H9 (cell line): ENCODE results near the gene KLRB1. TPM values are rescaled to one million over a fixed set of nuclear protein-coding genes. Genes with fewer than 3 reads are reported as not detected.

ENCODE experiments used
- DNase-seq: peaks from one replicate; pipeline ENCODE4 v3.0.0-alpha.2; 2017
- H2AFZ ChIP-seq: one replicate; pipeline ENCODE4 v1.6.1; 2013; ENCODE audit warnings: mild to moderate bottlenecking, low read length, control low read depth, moderate library complexity
- H2AK5ac ChIP-seq: 2 replicates; pipeline ENCODE4 v1.6.1; 2013; ENCODE audit warnings: low read length, control low read depth, mixed read lengths; ENCODE audit not compliant: insufficient read length
- H2BK120ac ChIP-seq: one replicate; pipeline ENCODE4 v1.6.1; 2013; ENCODE audit warnings: low read depth, mild to moderate bottlenecking, low read length, control low read depth, inconsistent platforms; ENCODE audit not compliant: poor library complexity, severe bottlenecking
- H2BK12ac ChIP-seq: 2 replicates; pipeline ENCODE4 v1.6.1; 2013; ENCODE audit warnings: low read length, control low read depth, mixed read lengths, low read depth; ENCODE audit not compliant: insufficient read length
- H2BK15ac ChIP-seq: 2 replicates; pipeline ENCODE4 v1.6.1; 2013; ENCODE audit warnings: low read depth, low read length, control low read depth
- H2BK20ac ChIP-seq: one replicate; pipeline ENCODE4 v1.6.1; 2013; ENCODE audit warnings: low read depth, mild to moderate bottlenecking, low read length, control low read depth, inconsistent platforms; ENCODE audit not compliant: poor library complexity, severe bottlenecking
- H2BK5ac ChIP-seq: 2 replicates; pipeline ENCODE4 v1.6.1; 2013; ENCODE audit warnings: low read length, control low read depth, mixed read lengths; ENCODE audit not compliant: insufficient read length
- H3K14ac ChIP-seq: 2 replicates; pipeline ENCODE4 v1.6.1; 2013; ENCODE audit warnings: low read length, control low read depth; ENCODE audit not compliant: insufficient read depth
- H3K18ac ChIP-seq: 2 replicates; pipeline ENCODE4 v1.6.1; 2013; ENCODE audit warnings: low read depth, mild to moderate bottlenecking, mixed read lengths, low read length, control low read depth; ENCODE audit not compliant: insufficient read length
- H3K23ac ChIP-seq: 2 replicates; pipeline ENCODE4 v1.6.1; 2013; ENCODE audit warnings: low read length, control low read depth, mixed read lengths, low read depth; ENCODE audit not compliant: insufficient read length
- H3K23me2 ChIP-seq: 2 replicates; pipeline ENCODE4 v1.6.1; 2013; ENCODE audit warnings: low read depth, mild to moderate bottlenecking, mixed read lengths, low read length, control low read depth; ENCODE audit not compliant: insufficient read length, poor library complexity, severe bottlenecking
- H3K27ac ChIP-seq: 2 replicates; pipeline ENCODE4 v1.5.1; 2013; ENCODE audit warnings: low read length, control low read depth, mixed read lengths, low read depth; ENCODE audit not compliant: insufficient read length
- H3K27me3 ChIP-seq: 2 replicates; pipeline ENCODE4 v1.6.1; 2013; ENCODE audit warnings: low read length, control low read depth, inconsistent platforms; ENCODE audit not compliant: insufficient read depth
- H3K4ac ChIP-seq: 2 replicates; pipeline ENCODE4 v1.6.1; 2013; ENCODE audit warnings: low read depth, mild to moderate bottlenecking, control low read depth, inconsistent platforms, low read length, moderate library complexity
- H3K4me1 ChIP-seq: 2 replicates; pipeline ENCODE4 v1.6.1; 2013; ENCODE audit warnings: low read length, control low read depth, inconsistent platforms; ENCODE audit not compliant: insufficient read depth
- H3K4me2 ChIP-seq: 2 replicates; pipeline ENCODE4 v1.6.1; 2013; ENCODE audit warnings: low read length, control low read depth, mixed read lengths; ENCODE audit not compliant: insufficient read length, insufficient read depth
- H3K56ac ChIP-seq: 2 replicates; pipeline ENCODE4 v1.6.1; 2013; ENCODE audit warnings: low read depth, mild to moderate bottlenecking, mixed read lengths, low read length, control low read depth; ENCODE audit not compliant: insufficient read length
- H3K79me1 ChIP-seq: 2 replicates; pipeline ENCODE4 v1.6.1; 2013; ENCODE audit warnings: low read depth, mild to moderate bottlenecking, moderate library complexity, low read length, control low read depth, inconsistent platforms; ENCODE audit not compliant: insufficient read depth, poor library complexity, severe bottlenecking
- H3K79me2 ChIP-seq: 2 replicates; pipeline ENCODE4 v1.6.1; 2013; ENCODE audit warnings: low read length, control low read depth, inconsistent platforms; ENCODE audit not compliant: insufficient read depth
- H3K9ac ChIP-seq: 2 replicates; pipeline ENCODE4 v1.6.1; 2013; ENCODE audit warnings: low read length, control low read depth, mixed read lengths; ENCODE audit not compliant: insufficient read length; ENCODE audit errors: extremely low read depth
- H3K9me3 ChIP-seq: one replicate; pipeline ENCODE4 v1.6.1; 2013; ENCODE audit warnings: low read depth, low read length, inconsistent platforms; ENCODE audit not compliant: control insufficient read depth
- H3T11ph ChIP-seq: one replicate; pipeline ENCODE4 v1.6.1; 2013; ENCODE audit warnings: mild to moderate bottlenecking, low read length, control low read depth, inconsistent platforms
- H4K20me1 ChIP-seq: one replicate; pipeline ENCODE4 v1.6.1; 2013; ENCODE audit not compliant: control insufficient read depth, insufficient read length, insufficient read depth
- H4K5ac ChIP-seq: 2 replicates; pipeline ENCODE4 v1.6.1; 2013; ENCODE audit warnings: low read depth, mild to moderate bottlenecking, mixed read lengths, low read length, control low read depth; ENCODE audit not compliant: insufficient read length
- H4K8ac ChIP-seq: replicated peaks from 2 replicates; pipeline ENCODE4 v1.6.1; 2013; ENCODE audit warnings: low read length, control low read depth, mixed read lengths, low read depth; ENCODE audit not compliant: insufficient read length
- H4K91ac ChIP-seq: 2 replicates; pipeline ENCODE4 v1.6.1; 2013; ENCODE audit warnings: low read depth, mild to moderate bottlenecking, moderate library complexity, mixed read lengths, low read length, control low read depth; ENCODE audit not compliant: insufficient read length
- H3K27ac Mint-ChIP-seq, 3 experiments: 2 replicates in 2 of 3; 3 replicates in 1 of 3; pipeline ENCODE4 v1.8.0; 2020 to 2021; ENCODE audit warnings: mixed read lengths in 3 of 3, mild to moderate bottlenecking in 1 of 3, moderate library complexity in 1 of 3
- H3K27me3 Mint-ChIP-seq: 2 replicates; pipeline ENCODE4 v1.8.0; 2021; ENCODE audit warnings: low read depth, mild to moderate bottlenecking, moderate library complexity, mixed read lengths
- H3K36me3 Mint-ChIP-seq, 3 experiments: 2 replicates in 2 of 3; 3 replicates in 1 of 3; pipeline ENCODE4 v1.8.0; 2020 to 2021; ENCODE audit warnings: low read depth in 3 of 3, mixed read lengths in 3 of 3; ENCODE audit not compliant: insufficient read depth in 1 of 3
- H3K4me1 Mint-ChIP-seq, 2 experiments: 2 replicates each; pipeline ENCODE4 v1.8.0; 2020; ENCODE audit warnings: mixed read lengths in 2 of 2
- H3K4me3 Mint-ChIP-seq, 2 experiments: 2 replicates in 1 of 2; 3 replicates in 1 of 2; pipeline ENCODE4 v1.8.0; 2020 to 2021; ENCODE audit warnings: mild to moderate bottlenecking in 2 of 2, mixed read lengths in 2 of 2, moderate library complexity in 1 of 2
- H3K9me3 Mint-ChIP-seq, 2 experiments: 2 replicates in 1 of 2; 3 replicates in 1 of 2; pipeline ENCODE4 v1.8.0; 2020; ENCODE audit warnings: mild to moderate bottlenecking in 2 of 2, mixed read lengths in 2 of 2, moderate library complexity in 1 of 2
- WGBS: extraction: QIAGEN DNeasy Blood & Tissue Kit; methylation state at CpG from one replicate; pipeline ENCODE4 v1.1.7; 2013; ENCODE audit warnings: missing lambda C conversion rate, low lambda C conversion rate, mixed read lengths; ENCODE audit not compliant: insufficient read length; ENCODE audit errors: extremely low coverage; 5-methylcytosine and 5-hydroxymethylcytosine counted together
- total RNA-seq: library from RNA; stranded (reverse); gene quantifications from 2 replicates; pipeline ENCODE4 v1.2.1, GENCODE V29; 2021
- TF ChIP-seq, protein P1 (sequence below): fragments of 200-600 bp; sonication (generic); conservative IDR thresholded peaks from 3 replicates; pipeline ENCODE4 v1.8.0; 2021; ENCODE audit warnings: antibody characterized with exemption, mild to moderate bottlenecking

The KLRB1 gene
- total RNA-seq, 1 experiment from 2014 or later: 0.15 TPM

DNA sequence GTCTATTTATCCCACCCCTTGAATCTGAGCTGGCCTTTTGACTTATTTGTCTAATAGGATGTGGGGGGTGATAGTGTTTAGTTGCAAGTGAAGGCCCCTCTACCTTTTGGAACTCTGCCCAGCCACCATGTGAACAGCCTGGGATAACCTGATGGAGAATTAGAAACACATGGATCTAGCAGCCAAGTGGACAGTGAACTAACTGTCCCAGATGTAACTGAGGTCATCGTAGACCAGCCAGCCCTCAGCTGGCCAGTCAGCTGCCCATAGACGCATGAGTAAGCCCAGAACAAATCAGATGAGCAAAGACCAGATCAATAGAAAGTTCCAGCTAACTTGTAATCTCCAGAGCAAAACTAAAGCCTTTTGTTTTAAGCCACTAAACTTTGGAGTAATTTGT, 19.0 kb downstream of the KLRB1 start:
- Histone ChIP-seq H3K4me1 (no peaks in the 10 kb centered on the region), H3K56ac (no peak overlapping the region), H3K18ac (no peak overlapping the region), H3K23ac (no peak overlapping the region), H3K4me2 (no peak overlapping the region), H2BK12ac (no peak overlapping the region), H2BK20ac (no peak overlapping the region), H4K20me1 (no peaks in the 10 kb centered on the region), H3K23me2 (no peaks in the 10 kb centered on the region), H2BK5ac (no peak overlapping the region), H3K14ac (no peak overlapping the region), H3K79me2 (no peaks in the 10 kb centered on the region), H3K27me3 (no peaks in the 10 kb centered on the region), H3K9me3 (no peaks in the 10 kb centered on the region), H3T11ph (no peak overlapping the region), H2AK5ac (no peak overlapping the region), H2BK15ac (no peak overlapping the region), H2AFZ (no peak overlapping the region), H4K91ac (no peak overlapping the region), H2BK120ac (no peak overlapping the region), H3K4ac (no peak overlapping the region), H3K27ac (no peak overlapping the region), H3K79me1 (no peaks in the 10 kb centered on the region), H3K9ac (no peak overlapping the region), H4K8ac (no peak overlapping the region), H4K5ac (no peak overlapping the region)
- Mint-ChIP-seq H3K9me3 (no peaks in the 10 kb centered on the region), H3K4me1 (no peaks in the 10 kb centered on the region), H3K27ac (no peak overlapping the region), H3K36me3 (no peaks in the 10 kb centered on the region), H3K27me3 (no peaks in the 10 kb centered on the region), H3K4me3 (no peak overlapping the region)
- no CpG with 5 or more reads among the region's 2 CpGs for WGBS
- no peak for DNase-seq
- TF ChIP-seq, protein P1, sequence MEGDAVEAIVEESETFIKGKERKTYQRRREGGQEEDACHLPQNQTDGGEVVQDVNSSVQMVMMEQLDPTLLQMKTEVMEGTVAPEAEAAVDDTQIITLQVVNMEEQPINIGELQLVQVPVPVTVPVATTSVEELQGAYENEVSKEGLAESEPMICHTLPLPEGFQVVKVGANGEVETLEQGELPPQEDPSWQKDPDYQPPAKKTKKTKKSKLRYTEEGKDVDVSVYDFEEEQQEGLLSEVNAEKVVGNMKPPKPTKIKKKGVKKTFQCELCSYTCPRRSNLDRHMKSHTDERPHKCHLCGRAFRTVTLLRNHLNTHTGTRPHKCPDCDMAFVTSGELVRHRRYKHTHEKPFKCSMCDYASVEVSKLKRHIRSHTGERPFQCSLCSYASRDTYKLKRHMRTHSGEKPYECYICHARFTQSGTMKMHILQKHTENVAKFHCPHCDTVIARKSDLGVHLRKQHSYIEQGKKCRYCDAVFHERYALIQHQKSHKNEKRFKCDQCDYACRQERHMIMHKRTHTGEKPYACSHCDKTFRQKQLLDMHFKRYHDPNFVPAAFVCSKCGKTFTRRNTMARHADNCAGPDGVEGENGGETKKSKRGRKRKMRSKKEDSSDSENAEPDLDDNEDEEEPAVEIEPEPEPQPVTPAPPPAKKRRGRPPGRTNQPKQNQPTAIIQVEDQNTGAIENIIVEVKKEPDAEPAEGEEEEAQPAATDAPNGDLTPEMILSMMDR: no peak
